ENCODE data around the gene HERC3. TPM values are rescaled to one million over a fixed set of nuclear protein-coding genes. Genes with fewer than 3 reads are reported as not detected.

HERC3 gene
- total RNA-seq, 3 donors from 2014 or later: 49.1 to 51.6 (median 50.6) TPM

DNA sequence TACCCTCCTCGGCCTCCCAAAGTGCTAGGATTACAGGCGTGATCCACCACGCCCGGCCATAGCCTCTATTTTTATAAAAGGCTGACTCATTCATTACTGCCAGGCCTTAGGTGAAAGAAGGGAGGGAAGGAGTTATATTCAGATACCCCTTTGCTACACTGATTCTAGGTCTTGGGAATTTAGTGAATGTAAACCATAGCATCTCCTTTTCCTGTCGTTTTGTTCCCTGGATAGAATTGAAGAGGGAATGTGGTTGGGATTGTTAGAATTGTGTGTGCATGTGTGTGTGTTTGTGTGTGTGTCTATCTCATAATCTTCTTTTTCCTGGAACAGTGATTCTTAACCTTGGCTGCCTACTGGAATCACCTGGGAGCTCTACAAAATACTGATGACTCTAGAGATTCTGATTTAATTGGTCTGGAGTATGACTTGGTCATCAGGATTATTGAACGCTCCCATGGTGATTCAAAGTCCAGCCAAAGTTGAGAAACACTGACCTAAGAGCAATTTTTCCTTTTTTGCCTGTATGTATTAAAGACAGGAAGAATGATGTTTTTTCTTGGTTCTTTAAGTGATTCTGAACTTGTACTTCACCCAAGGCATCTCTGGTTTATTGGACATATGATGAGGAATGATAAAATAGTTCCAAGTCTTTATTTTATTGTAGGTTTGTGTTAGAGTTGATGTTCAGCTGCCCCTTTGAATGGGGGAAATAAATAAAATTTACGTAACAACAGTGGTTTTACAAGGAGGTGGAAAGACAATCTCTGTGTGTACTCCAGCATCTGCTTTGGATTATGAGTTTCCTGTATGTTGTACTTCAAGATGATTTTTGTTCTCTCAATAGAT, 68.4 kb downstream of the HERC3 start:
- H3K36me3 ChIP-seq (ENCODE audit: low read depth): no peaks in the 10 kb centered on the region
- no peaks in the 10 kb centered on the region for H3K9me3 ChIP-seq
- no peaks in the 10 kb centered on the region for H3K4me1 ChIP-seq (ENCODE audit: low read depth)
- DNase-seq: peak in 1 of 3 donors; percentile 24
- ATAC-seq: peak; percentile 82
- H3K4me3 ChIP-seq: no peak overlapping the region
- TF ChIP-seq CTCF (IDR thresholded peaks at IDR 0.05): no peak
- intact Hi-C loops (cut with DNase I, micrococcal nuclease): no loop called here

GRCh38 chr4:88661739-88662138, 69.5 kb downstream of the HERC3 start:
- Histone ChIP-seq H3K9me3 (no peaks in the 10 kb centered on the region), H3K36me3 (ENCODE audit: low read depth) (no peaks in the 10 kb centered on the region), H3K4me1 (ENCODE audit: low read depth) (no peaks in the 10 kb centered on the region), H3K4me3 (no peak overlapping the region)
- ATAC-seq (no peak), DNase-seq (no peak)
- intact Hi-C loops (cut with DNase I, micrococcal nuclease): no loop called here
- TF ChIP-seq CTCF (IDR thresholded peaks at IDR 0.05): no peak

DNA sequence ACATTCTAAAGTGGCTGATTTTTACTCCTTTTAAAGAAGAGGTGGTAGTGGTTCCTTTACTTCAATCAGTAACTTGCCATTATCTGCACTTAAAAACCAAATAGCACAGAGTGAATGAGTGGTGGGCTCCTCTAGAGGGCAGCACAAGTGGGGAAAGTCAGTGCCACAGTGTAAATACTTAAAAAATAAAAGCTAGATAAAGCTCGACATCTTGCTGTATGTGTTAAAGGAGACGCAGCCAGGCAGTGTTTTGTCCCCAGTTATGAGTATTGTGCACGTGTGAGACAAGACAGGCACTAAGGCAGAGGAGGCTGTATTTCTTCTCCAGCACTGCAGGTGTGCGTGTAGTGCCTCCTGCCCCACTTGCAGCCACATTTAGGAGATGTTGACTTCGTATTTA, 80.7 kb downstream of the HERC3 start:
- ATAC-seq (no peak), DNase-seq (peak in 1 of 3 donors; percentile 15)
- Histone ChIP-seq H3K4me1 (ENCODE audit: low read depth) (no peaks in the 10 kb centered on the region), H3K9me3 (no peaks in the 10 kb centered on the region), H3K36me3 (ENCODE audit: low read depth) (no peaks in the 10 kb centered on the region), H3K4me3 (no peak overlapping the region)
- intact Hi-C loops (cut with DNase I, micrococcal nuclease): no loop called here
- TF ChIP-seq CTCF (IDR thresholded peaks at IDR 0.05): no peak

DNA sequence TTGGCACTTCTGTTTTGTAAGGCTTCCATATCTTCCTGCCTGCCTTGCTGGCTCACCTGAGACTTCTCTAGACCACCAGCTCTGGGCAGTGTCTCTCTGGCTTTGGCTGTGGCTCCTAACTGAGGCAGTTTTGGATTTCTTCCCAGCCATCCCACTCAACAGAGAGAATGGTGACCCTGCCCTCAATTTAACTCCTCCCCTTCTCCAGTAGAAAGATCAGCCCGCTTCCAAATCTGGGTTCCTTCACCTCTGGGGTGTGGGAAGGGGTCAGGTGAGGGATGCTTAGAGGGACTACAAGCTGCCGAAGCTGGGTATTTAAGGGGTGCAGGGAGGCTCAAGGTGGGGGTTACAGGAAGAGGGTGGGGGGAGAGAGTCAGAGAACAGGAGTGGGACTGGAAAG, 81.6 kb downstream of the HERC3 start:
- ATAC-seq: no peak
- H3K4me3 ChIP-seq: no peak overlapping the region
- H3K4me1 ChIP-seq (ENCODE audit: low read depth): no peaks in the 10 kb centered on the region
- DNase-seq: no peak
- no peaks in the 10 kb centered on the region for H3K9me3 ChIP-seq
- TF ChIP-seq CTCF (IDR thresholded peaks at IDR 0.05): no peak
- intact Hi-C loops (cut with DNase I, micrococcal nuclease): no loop called here
- no peaks in the 10 kb centered on the region for H3K36me3 ChIP-seq (ENCODE audit: low read depth)

GRCh38 chr4:88674565-88674964, 82.3 kb downstream of the HERC3 start:
- intact Hi-C loops (cut with DNase I, micrococcal nuclease): no loop called here
- no peak for ATAC-seq
- H3K4me1 ChIP-seq (ENCODE audit: low read depth): no peaks in the 10 kb centered on the region
- no peaks in the 10 kb centered on the region for H3K9me3 ChIP-seq
- no peaks in the 10 kb centered on the region for H3K36me3 ChIP-seq (ENCODE audit: low read depth)
- H3K4me3 ChIP-seq: no peak overlapping the region
- TF ChIP-seq CTCF (IDR thresholded peaks at IDR 0.05): no peak
- DNase-seq: no peak

Data from mucosa of descending colon (tissue), 3 donors.